HepG2 (cell line): ENCODE data around the gene C5orf47. TPM values are rescaled to one million over a fixed set of nuclear protein-coding genes. Genes with fewer than 3 reads are reported as not detected.
"Not testable (repeated sequence)": the region's sequence is repeated elsewhere in the genome, so short reads cannot be mapped to it uniquely, and the experiment has no call there.

Experiments used
- ATAC-seq: fragments of 200-7000 bp; cut with Tn5 transposase; 3 replicates; pipeline ENCODE4 v1.9.1; 2020; ENCODE audit warnings: mild to moderate bottlenecking, moderate library complexity
- BruUV-seq: library from RNA; stranded (reverse); fragments of 400-500 nt; replicated peaks from 2 replicates; lab custom pipeline; 2021; lab: Mats Ljungman, UMichigan
- CTCF ChIA-PET: fragments of 300-600 bp; formaldehyde crosslinking; extraction: SDS; loops from one replicate; lab custom pipeline; 2021; ENCODE audit warnings: low total read pairs, inconsistent platforms, low intra/inter-chr PET ratio; lab: Yijun Ruan, JAX
- POLR2A ChIA-PET: fragments of 350-600 bp; sonication (Branson Sonifier 250); formaldehyde crosslinking; loops from one replicate; lab custom pipeline; 2020; ENCODE audit warnings: antibody characterized with exemption, inconsistent platforms; lab: Yijun Ruan, JAX
- DNase-seq: peaks from one replicate; pipeline ENCODE4 v3.0.0-alpha.2; 2015; ENCODE audit warnings: low spot score
- FAIRE-seq: peaks from 3 replicates; lab custom pipeline; 2011; peaks lifted over from hg19 to GRCh38; lab: Jason Lieb, UNC
- H2AFZ ChIP-seq: one replicate; pipeline ENCODE4 v1.6.1; 2011; ENCODE audit warnings: low read length, inconsistent platforms
- H3K27ac ChIP-seq: fragments of 300-600 bp; 3 replicates; pipeline ENCODE4 v1.8.0; 2011; ENCODE audit warnings: mixed run types, mild to moderate bottlenecking, mixed read lengths, low read length, inconsistent platforms; ENCODE audit not compliant: insufficient read depth; ENCODE audit errors: extremely low read length
- H3K27me3 ChIP-seq, 2 experiments: fragments of 200-600 bp in 1 of 2; 2 replicates in 1 of 2; 3 replicates in 1 of 2; pipeline versions ENCODE4 v1.6.0 to v1.8.0; 2011; ENCODE audit warnings: low read length in 2 of 2, mild to moderate bottlenecking in 2 of 2, moderate library complexity in 2 of 2, inconsistent platforms in 1 of 2; ENCODE audit not compliant: insufficient read depth in 2 of 2, control insufficient read depth in 1 of 2
- H3K36me3 ChIP-seq, 2 experiments: fragments of 200-600 bp in 1 of 2; replicated peaks in 1 of 2; 2 replicates in 1 of 2; 3 replicates in 1 of 2; pipeline versions ENCODE4 v1.5.1 to v1.8.0; 2011; ENCODE audit warnings: low read length in 2 of 2, inconsistent platforms in 1 of 2; ENCODE audit not compliant: insufficient read depth in 2 of 2, control insufficient read depth in 1 of 2
- H3K4me1 ChIP-seq: 2 replicates; pipeline ENCODE4 v1.5.1; 2012; ENCODE audit warnings: low read length, inconsistent platforms; ENCODE audit not compliant: insufficient read depth
- H3K4me2 ChIP-seq: 2 replicates; pipeline ENCODE4 v1.6.0; 2011; ENCODE audit warnings: low read depth, low read length, inconsistent platforms
- H3K4me3 ChIP-seq, 3 experiments: fragments of 200-600 bp in 1 of 3; sonication (generic), shearing (Covaris generic) in 1 of 3; replicated peaks in 1 of 3; 2 replicates each; pipeline ENCODE4 v1.5.1; 2011 to 2016; ENCODE audit warnings: low read length in 3 of 3, inconsistent platforms in 2 of 3, low read depth in 2 of 3, mild to moderate bottlenecking in 2 of 3, control low read depth in 1 of 3, mixed read lengths in 1 of 3; ENCODE audit not compliant: insufficient read depth in 1 of 3
- H3K79me2 ChIP-seq: one replicate; pipeline ENCODE4 v1.6.1; 2011; ENCODE audit warnings: low read length, inconsistent platforms; ENCODE audit not compliant: insufficient read depth
- H3K9ac ChIP-seq: 2 replicates; pipeline ENCODE4 v1.6.0; 2011; ENCODE audit warnings: mild to moderate bottlenecking, low read depth, low read length, inconsistent platforms; ENCODE audit not compliant: insufficient read depth
- H3K9me3 ChIP-seq: 2 replicates; pipeline ENCODE4 v1.5.1; 2012; ENCODE audit warnings: mild to moderate bottlenecking, low read length
- H4K20me1 ChIP-seq: 2 replicates; pipeline ENCODE4 v1.6.0; 2011; ENCODE audit warnings: inconsistent platforms, mild to moderate bottlenecking, low read length, moderate library complexity; ENCODE audit not compliant: insufficient read depth
- CTCF ChIP-seq: sonication (generic); formaldehyde crosslinking; IDR thresholded peaks from 2 replicates; pipeline ENCODE4 v1.5.0; 2020; ENCODE audit warnings: mild to moderate bottlenecking, missing genetic modification reagents, moderate library complexity
- STAG1 ChIP-seq: sonication (generic); formaldehyde crosslinking; IDR thresholded peaks from 2 replicates; pipeline ENCODE4 v1.4.0; 2020; ENCODE audit warnings: missing genetic modification reagents
- TEF ChIP-seq: sonication (generic); formaldehyde crosslinking; IDR thresholded peaks from 2 replicates; pipeline ENCODE4 v1.5.0; 2020; ENCODE audit warnings: missing genetic modification reagents
- ZNF264 ChIP-seq: sonication (generic); formaldehyde crosslinking; IDR thresholded peaks from 2 replicates; pipeline ENCODE4 v1.4.0; 2020; ENCODE audit warnings: missing genetic modification reagents
- ZNF281 ChIP-seq: sonication (generic); formaldehyde crosslinking; IDR thresholded peaks from 2 replicates; pipeline ENCODE4 v1.4.0; 2020; ENCODE audit warnings: missing genetic modification reagents, borderline replicate concordance
- WGBS: methylation state at CpG from one replicate; pipeline ENCODE4 v1.1.6; 2017; ENCODE audit warnings: low lambda C conversion rate; 5-methylcytosine and 5-hydroxymethylcytosine counted together
- in situ Hi-C: cut with HindIII; loops from 2 replicates; pipeline ENCODE4 v1.10.0; 2017; ENCODE audit warnings: low pct_unique_long_range_greater_than_20kb; ENCODE audit not compliant: extremely low pct_ligation_motif_present
- intact Hi-C: fragments of 100-400 bp; cut with micrococcal nuclease; formaldehyde crosslinking; loops from one replicate; pipeline ENCODE4 v1.10.0; 2022; ENCODE audit not compliant: unreplicated experiment
- polyA plus RNA-seq, 8 experiments: library from polyadenylated mRNA; depleted of rRNA in 3 of 8; stranded (reverse) in 7 of 8; unstranded in 1 of 8; fragments of >200 nt; fragmentation: Illumina TruSeq in 4 of 8; extraction: Trizol in 4 of 8; gene quantifications; 2 replicates each; pipeline versions ENCODE4 v1.2.1 to v1.2.3, GENCODE V29; 2011 to 2016; ENCODE audit warnings: low read depth in 4 of 8, missing spikeins in 1 of 8, mixed read lengths in 1 of 8; ENCODE audit not compliant: insufficient read depth in 1 of 8
- total RNA-seq, 5 experiments: library from RNA; depleted of rRNA; stranded (reverse); fragments of >200 nt; fragmentation: Illumina TruSeq; extraction: Trizol; gene quantifications; 2 replicates each; pipeline ENCODE4 v1.2.3, GENCODE V29; 2016; ENCODE audit warnings: low read depth in 1 of 5

C5orf47 gene
- total and polyA plus RNA-seq, 2 of the 13 experiments (the other 11 are each of a cell fraction or from before 2014, with no cell fraction given): not detected

GRCh38 chr5:174020069-174020927 is 31.3 kb downstream of the C5orf47 start:
- intact Hi-C loops: loop anchor here (1.0 kb wide), 1 partner anchor 292 kb away; no protein-coding TSS in a partner anchor
- H3K9ac ChIP-seq, H3K36me3 ChIP-seq, H3K9me3 ChIP-seq, H3K4me1 ChIP-seq, in situ Hi-C loops, H4K20me1 ChIP-seq, BruUV-seq, H3K27me3 ChIP-seq, H3K27ac ChIP-seq, H2AFZ ChIP-seq, POLR2A ChIA-PET, H3K79me2 ChIP-seq: not testable (repeated sequence)
- peak overlapping the region in 1 of 3 experiments; percentile 10; a peak in 1 of 6 replicates for H3K4me3 ChIP-seq
- ATAC-seq (peak; percentile 81), FAIRE-seq (peak; percentile 88), DNase-seq (peak; percentile 54)
- 21% methylated on average over 6 of the region's 19 CpGs for whole genome bisulfite sequencing
- CTCF ChIA-PET: interaction anchor here (2.1 kb wide), 1 partner anchor 292 kb away, joined by 7 read pairs; no protein-coding TSS in a partner anchor
- TF ChIP-seq ZNF264 (CRISPR knock-in tag) (peak; percentile 100), ZNF281 (CRISPR knock-in tag) (peak; percentile 91), TEF (peak; percentile 63; the same call in 1 of the 2 replicates), CTCF (CRISPR knock-in tag) (peak; percentile 78), STAG1 (CRISPR knock-in tag) (peak; percentile 51)
- 0 out of 2 replicates have a peak overlapping the region, but pooled peaks have one; percentile 29 for H3K4me2 ChIP-seq
